Adipose tissue (tissue), 3 donors: ENCODE measurements around the gene C17orf107. TPM values are rescaled to one million over a fixed set of nuclear protein-coding genes. Genes with fewer than 3 reads are reported as not detected.
"Not testable (repeated sequence)": the region's sequence is repeated elsewhere in the genome, so short reads cannot be mapped to it uniquely, and the experiment has no call there.

Source experiments
- H3K27ac ChIP-seq: one replicate; pipeline ENCODE4 v1.5.1; 2013; ENCODE audit warnings: low read depth, low read length
- WGBS, 3 donors: extraction: QIAGEN DNeasy Blood & Tissue Kit; methylation state at CpG; one replicate each; pipeline ENCODE4 v1.1.7; 2013; 5-methylcytosine and 5-hydroxymethylcytosine counted together
- polyA plus RNA-seq, 3 donors: library from polyadenylated mRNA; stranded (reverse); fragments of 200-250 nt; gene quantifications; one replicate each; pipeline ENCODE4 v1.2.3, GENCODE V29; 2013
- donor health status: healthy with polysubstance abuse.
- donor health status: Bipolar disorder and iron deficiency.
- donor health status: healthy.

Gene C17orf107
- 1 to 10 TPM; 1.4 to 2.9 (median 2.6) TPM for polyA plus RNA-seq

- H3K27ac ChIP-seq, result no peak within 1 kb of the TSS
- 6 to 13% (median 12%) methylated on average over 53 to 60 of the region's 60 CpGs for WGBS, 3 donors
Measured at GRCh38 chr17:4899341-4900230, at the start of gene C17orf107. TSS of gene C17orf107 (plus strand) at chr17:4899536. CDS start at chr17:4899763, 227 bp downstream.

- 78 to 87% (median 81%) methylated on average over 2 of the region's 2 CpGs for WGBS, 3 donors
- H3K27ac ChIP-seq, result no peak overlapping the region
Measured at GRCh38 chr17:4850246-4850645, 49.1 kb upstream of the C17orf107 start.

- 69 to 83% (median 75%) methylated on average over 3 of the region's 3 CpGs for WGBS, 3 donors
- H3K27ac ChIP-seq, result no peak overlapping the region
Measured at GRCh38 chr17:4851084-4851483, 48.3 kb upstream of the C17orf107 start.

GRCh38 chr17:4852567-4853207, 46.6 kb upstream of the C17orf107 start:
- H3K27ac ChIP-seq, result no peak overlapping the region

GRCh38 chr17:4853208-4853671, 46.1 kb upstream of the C17orf107 start:
- WGBS, 3 donors, result 60 to 84% (median 69%) methylated on average over 2 of the region's 2 CpGs

GRCh38 chr17:4854111-4854681, 45.1 kb upstream of the C17orf107 start:
- WGBS, 3 donors, result 93 to 97% (median 96%) methylated on average over 5 of the region's 5 CpGs
- no peak overlapping the region for H3K27ac ChIP-seq

More at GRCh38 chr17:4853208-4853671, 46.1 kb upstream of the C17orf107 start:
- no peak overlapping the region for H3K27ac ChIP-seq

GRCh38 chr17:4856271-4856936, 42.9 kb upstream of the C17orf107 start:
- 80 to 87% (median 80%) methylated on average over 17 of the region's 17 CpGs for WGBS, 3 donors
- no peak overlapping the region for H3K27ac ChIP-seq

GRCh38 chr17:4856937-4857314, 42.4 kb upstream of the C17orf107 start:
- WGBS, 3 donors, result 88 to 93% (median 88%) methylated on average over 7 of the region's 7 CpGs
- H3K27ac ChIP-seq, result no peak overlapping the region

- H3K27ac ChIP-seq, result not testable (repeated sequence)
- 93 to 94% (median 94%) methylated on average over 7 of the region's 7 CpGs for WGBS, 3 donors
Measured at GRCh38 chr17:4857347-4857746, 42.0 kb upstream of the C17orf107 start.

GRCh38 chr17:4858068-4858881, 41.1 kb upstream of the C17orf107 start:
- 48 to 64% (median 59%) methylated on average over 7 of the region's 7 CpGs for WGBS, 3 donors
- H3K27ac ChIP-seq, result no peak overlapping the region

- 12 to 29% (median 28%) methylated on average over 5 of the region's 5 CpGs for WGBS, 3 donors
- no peak overlapping the region for H3K27ac ChIP-seq
Measured at GRCh38 chr17:4858882-4859260, 40.5 kb upstream of the C17orf107 start.

GRCh38 chr17:4859816-4860625, 39.3 kb upstream of the C17orf107 start:
- WGBS, 3 donors, result 69 to 86% (median 81%) methylated on average over 32 of the region's 32 CpGs
- no peak overlapping the region for H3K27ac ChIP-seq

- WGBS, 3 donors, result 92 to 93% (median 93%) methylated on average over 9 of the region's 9 CpGs
- H3K27ac ChIP-seq, result no peak overlapping the region
Measured at GRCh38 chr17:4860651-4861050, 38.7 kb upstream of the C17orf107 start.

GRCh38 chr17:4861052-4861451, 38.3 kb upstream of the C17orf107 start:
- no peak overlapping the region for H3K27ac ChIP-seq
- 92 to 93% (median 92%) methylated on average over 16 of the region's 16 CpGs for WGBS, 3 donors

- WGBS, 3 donors, result 88 to 96% (median 92%) methylated on average over 4 of the region's 4 CpGs
- no peak overlapping the region for H3K27ac ChIP-seq
Measured at GRCh38 chr17:4862720-4863119, 36.6 kb upstream of the C17orf107 start.

- no peak overlapping the region for H3K27ac ChIP-seq
- 70 to 90% (median 86%) methylated on average over 1 of the region's 1 CpG for WGBS, 3 donors
Measured at GRCh38 chr17:4863321-4863720, 36.0 kb upstream of the C17orf107 start.

- 88 to 91% (median 91%) methylated on average over 5 of the region's 5 CpGs for WGBS, 3 donors
- H3K27ac ChIP-seq, result not testable (repeated sequence)
Measured at GRCh38 chr17:4867535-4867934, 31.8 kb upstream of the C17orf107 start.
